GM21367 (cell line): Measurements from ENCODE around the gene CD200R1.

ENCODE experiments used
- ATAC-seq: cut with Tn5 transposase; IDR thresholded peaks from one replicate; pipeline ENCODE4 v1.9.1; 2021; ENCODE audit not compliant: unreplicated experiment

The CD200R1 gene, protein sequence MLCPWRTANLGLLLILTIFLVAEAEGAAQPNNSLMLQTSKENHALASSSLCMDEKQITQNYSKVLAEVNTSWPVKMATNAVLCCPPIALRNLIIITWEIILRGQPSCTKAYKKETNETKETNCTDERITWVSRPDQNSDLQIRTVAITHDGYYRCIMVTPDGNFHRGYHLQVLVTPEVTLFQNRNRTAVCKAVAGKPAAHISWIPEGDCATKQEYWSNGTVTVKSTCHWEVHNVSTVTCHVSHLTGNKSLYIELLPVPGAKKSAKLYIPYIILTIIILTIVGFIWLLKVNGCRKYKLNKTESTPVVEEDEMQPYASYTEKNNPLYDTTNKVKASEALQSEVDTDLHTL

DNA sequence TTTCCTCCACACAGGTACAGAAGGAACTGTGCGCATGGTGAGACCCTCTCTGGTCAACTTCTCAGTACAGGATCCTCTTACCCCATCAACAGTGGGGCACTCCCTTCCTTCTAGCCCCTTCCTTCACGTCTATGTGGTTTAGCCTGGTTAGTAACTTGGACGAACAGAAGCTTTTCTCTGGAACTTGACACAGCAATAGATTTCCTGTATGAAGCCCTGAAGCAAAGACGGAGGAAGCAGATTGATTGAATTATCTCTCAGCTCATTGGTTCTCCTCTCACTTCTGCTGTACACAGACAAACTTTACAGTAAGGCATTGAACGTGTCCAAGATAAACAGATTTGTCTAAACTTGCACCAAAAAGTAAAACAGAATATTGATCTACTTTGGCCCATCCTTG is at the start of gene CD200R1:
CD200R1 (minus strand) TSS at position 210 of the 400 bp plus-strand sequence. CDS start 246 bp downstream, outside the sequence.
- no peak for ATAC-seq

DNA sequence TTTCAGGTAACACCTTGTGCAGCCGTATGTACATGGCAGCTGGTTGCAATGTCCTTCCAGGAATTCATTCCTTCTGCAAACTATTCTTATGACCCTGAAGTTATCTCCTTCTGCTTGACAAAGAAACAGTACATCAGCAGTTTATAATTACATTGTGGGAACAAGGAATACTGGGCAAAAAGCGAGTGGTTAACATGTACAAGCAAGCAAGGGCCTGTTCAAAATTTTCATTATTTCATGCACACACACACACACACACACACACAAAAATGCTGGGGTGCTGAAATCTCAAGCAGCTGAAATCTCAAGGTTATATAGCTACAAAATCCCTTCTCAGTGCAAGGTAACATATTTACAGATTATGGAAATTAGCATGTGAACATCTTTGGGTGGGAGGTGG is 46.6 kb upstream of the CD200R1 start:
- no peak for ATAC-seq

GRCh38 chr3:113019182-113020137 is 44.6 kb upstream of the CD200R1 start:
- peak; percentile 89 for ATAC-seq

GRCh38 chr3:113018536-113019181 is 43.8 kb upstream of the CD200R1 start:
- no peak for ATAC-seq

DNA sequence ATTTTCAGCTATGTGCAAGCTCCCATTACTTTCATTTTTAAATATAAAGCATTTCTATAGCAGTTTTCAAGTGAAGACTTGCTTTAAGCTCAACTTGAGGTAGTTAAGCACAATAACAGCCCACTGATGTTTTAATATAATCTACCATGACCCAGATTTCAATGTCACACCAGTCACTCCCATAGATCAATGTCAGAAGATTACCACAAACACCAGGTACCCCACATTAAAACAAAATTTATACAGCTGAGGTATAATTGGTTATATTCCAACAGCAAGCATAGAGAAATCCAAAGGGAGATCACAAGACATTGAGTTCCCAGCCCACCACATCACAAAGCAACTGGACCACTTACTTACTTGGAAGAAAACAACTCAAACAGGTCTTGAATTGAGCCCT is 38.7 kb upstream of the CD200R1 start:
- ATAC-seq: no peak

DNA sequence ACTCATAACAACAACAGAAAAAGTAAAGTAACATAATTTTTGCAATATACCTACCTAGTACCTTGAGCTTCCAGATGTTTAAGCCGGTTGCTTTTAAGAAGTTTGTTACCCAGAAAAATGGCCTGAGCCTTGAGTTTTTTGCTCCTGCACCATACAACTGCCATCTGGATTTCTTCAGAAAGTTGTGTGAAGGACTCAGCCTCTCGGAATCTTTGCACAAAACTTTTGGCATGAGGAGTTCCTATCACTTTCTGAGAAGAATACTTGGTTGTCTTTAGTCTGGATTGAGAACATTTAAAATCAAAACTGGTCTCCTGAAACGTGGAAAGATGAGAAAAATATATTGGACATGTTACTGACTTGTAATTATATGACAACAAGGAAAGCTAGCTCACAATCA is 33.2 kb upstream of the CD200R1 start:
- ATAC-seq: no peak

GRCh38 chr3:113006359-113007056 is 31.6 kb upstream of the CD200R1 start:
- ATAC-seq: no peak

GRCh38 chr3:113005611-113006010 is 30.7 kb upstream of the CD200R1 start:
- no peak for ATAC-seq

DNA sequence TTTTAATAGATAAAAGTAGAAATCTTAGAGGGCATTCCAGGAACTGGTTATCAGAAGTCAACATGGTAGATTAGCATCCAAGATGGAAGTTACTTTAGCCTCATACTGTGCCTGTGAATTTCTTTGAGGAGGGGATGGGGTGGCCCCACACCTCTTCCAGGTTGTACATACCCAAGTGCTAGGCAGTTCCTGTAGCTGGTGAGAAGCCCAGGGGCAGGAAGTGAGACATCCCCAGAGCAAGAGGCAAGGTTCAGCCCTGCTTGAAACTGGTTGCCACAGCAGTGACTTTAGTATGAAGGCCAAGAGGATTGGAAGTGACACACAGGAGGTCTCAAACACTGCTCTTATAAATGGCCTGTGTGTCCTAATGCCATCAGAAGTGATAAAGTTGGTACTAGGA is 27.8 kb upstream of the CD200R1 start:
- ATAC-seq: no peak

DNA sequence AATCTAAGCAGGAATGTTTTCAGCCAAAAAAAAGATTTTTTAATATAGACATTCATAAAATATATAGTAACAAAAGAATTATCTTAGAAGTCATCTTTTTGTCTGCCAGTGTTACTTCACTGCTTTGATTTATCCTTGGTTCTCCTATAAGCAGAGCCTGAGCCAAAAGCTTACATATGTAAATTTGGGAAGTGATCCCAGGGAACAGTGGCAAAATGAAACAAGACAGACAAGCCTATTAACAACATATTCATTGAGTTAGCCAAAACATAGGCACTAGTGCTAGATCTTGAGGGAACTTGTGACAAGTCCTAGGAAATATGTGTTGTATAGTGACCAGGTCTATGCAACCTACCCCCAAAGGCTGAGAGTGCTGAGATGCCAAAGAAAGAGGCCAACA is 27.1 kb upstream of the CD200R1 start:
- ATAC-seq: no peak

DNA sequence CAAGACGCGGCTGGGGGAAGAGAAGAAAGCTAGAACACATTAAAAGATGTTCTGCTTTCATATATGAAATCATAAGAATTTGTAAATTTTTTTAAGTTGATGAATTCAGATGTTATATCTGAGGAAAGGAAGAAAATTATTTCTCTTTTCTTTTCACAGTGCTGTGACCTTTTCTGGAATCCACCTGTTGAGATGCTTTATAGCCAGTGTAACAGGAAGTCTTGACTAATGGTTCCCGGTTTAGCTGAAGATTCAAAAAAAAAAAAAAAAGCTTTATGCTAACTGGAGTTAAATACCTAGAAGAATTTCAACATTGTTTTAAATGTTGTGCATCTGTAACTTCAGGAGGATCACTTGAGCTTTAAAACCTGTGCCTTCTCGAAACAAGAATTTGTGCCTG is 25.8 kb upstream of the CD200R1 start:
- no peak for ATAC-seq

DNA sequence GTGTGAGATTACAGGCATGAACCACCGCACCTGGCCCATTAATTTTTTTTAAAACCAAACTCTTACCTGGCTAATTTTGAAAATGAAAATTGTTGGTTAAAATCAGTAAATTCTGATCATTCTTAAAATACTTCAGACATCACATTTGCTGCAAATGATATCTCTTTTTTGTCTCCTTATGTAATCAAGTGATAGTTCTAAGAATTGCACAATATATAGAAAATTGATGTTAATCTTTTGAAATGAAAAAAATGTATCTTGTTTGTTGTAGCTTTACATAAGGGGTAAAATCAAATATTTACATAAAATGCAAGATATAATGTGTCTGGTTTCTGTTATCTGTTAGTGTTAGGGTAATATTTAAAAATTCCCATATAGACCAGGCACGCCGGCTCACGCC is 20.9 kb upstream of the CD200R1 start:
- ATAC-seq: no peak

- ATAC-seq: peak; percentile 84
Measured at GRCh38 chr3:112990672-112991602, 16.0 kb upstream of the CD200R1 start, which contains the start of gene GTPBP8. TSS of gene GTPBP8 (plus strand) at chr3:112990984. CDS start at chr3:112991000, 16 bp downstream.

- no peak for ATAC-seq
Measured at GRCh38 chr3:112987710-112988334, 12.9 kb upstream of the CD200R1 start.

DNA sequence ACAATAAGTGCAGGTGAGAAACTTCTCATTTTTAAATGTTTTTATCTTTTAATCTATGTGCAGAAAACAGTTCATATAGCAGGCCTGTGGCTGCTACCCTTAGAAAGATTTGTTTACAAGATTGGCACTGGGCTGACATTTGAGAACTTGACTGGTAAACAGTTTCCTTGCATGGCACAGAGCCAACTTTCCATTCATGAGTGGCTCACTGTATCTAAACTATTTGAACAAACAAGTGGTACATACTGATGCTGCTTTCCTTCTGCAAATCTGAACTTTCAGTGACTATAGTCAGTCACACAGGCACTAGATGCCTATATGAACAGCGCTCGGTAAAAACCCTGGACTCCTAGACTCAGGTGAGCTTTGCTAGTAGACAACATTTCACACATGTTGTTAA is 9.6 kb upstream of the CD200R1 start:
- ATAC-seq: no peak

- ATAC-seq: no peak
Measured at GRCh38 chr3:112982710-112983109, 7.8 kb upstream of the CD200R1 start.

GRCh38 chr3:112980080-112980479 is 5.2 kb upstream of the CD200R1 start:
- ATAC-seq: no peak

DNA sequence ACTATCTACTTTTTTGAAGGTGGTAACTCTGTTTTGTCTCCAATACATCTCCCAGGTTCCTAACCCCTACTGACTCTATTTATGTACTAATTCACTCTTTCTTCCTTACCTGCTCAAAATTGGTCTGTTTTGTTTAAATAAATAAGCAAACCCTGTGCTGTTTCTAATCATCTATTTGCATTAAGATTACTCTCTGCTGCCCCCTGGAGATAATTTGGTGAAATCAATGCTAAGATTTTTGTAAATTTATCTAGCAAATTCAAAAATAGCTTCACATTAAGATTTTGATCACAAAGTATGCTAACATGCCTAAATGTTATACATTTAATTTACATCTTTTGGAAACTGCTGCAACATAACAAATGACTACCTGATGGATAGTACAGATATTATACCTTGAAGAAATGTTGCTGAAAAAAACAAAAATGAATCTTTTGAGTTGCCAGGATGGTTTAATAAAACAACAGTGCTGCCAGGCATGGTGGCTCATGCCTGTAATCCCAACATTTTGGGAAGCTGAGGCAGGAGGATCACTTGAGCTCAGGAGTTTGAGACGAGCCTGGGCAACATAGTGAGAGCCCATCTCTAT is 4.4 kb upstream of the CD200R1 start:
- no peak for ATAC-seq

DNA sequence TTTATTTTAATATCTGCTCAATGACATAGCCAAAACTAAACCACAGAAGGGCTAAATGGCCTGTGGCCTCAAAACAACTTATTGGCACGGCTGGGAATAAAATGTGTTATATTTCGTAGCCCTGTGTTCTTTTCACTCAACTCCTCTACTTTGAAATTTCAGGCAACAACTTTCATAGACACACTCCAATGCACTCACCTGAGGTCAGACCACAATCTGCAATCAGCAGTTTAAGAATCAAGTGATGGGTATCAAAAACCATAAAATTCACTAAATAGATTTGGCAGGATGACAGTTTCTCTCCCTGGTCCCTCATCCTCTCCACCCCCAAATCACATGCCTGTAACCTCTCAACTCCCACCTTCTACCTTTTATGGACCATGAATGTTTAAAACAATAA is 2.0 kb upstream of the CD200R1 start:
- ATAC-seq: no peak
